HL-60/S4 treated with retinoic acid at 250 ng/mL for 4 days and 3 days (cell line): ENCODE measurements around the gene ADARB2.

Source experiments
- in situ Hi-C: fragments of 300-500 bp; cut with MboI; formaldehyde crosslinking; loops from 2 replicates; pipeline ENCODE4 v1.7.0; 2022; ENCODE audit warnings: low sequenced_read_pairs

The ADARB2 gene

DNA sequence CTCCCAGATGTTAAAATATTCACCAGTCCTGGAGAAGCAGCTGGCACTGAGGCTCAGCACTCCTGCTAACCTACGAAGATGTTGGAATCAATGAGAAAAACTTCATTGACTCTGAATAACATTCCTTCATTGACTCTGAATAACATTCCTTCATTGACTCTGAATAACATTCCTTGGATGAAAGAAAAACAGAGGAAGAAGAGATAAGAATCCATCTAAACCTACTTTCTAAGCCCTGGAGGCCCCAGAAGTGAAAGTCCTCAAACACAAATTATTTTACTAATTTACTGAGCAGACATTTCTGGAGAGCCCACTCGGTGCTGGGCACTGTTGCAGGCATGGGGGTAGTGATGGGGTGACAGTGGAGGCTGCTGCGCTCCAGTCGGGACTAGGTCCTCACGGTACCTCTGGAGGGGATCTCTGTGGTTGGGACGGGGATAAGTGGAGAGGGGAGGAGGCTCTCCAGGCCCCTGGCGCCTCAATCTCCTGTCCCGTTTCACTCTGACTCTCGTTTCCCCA, 427.0 kb downstream of the ADARB2 start:
- in situ Hi-C loops, result no loop called here

DNA sequence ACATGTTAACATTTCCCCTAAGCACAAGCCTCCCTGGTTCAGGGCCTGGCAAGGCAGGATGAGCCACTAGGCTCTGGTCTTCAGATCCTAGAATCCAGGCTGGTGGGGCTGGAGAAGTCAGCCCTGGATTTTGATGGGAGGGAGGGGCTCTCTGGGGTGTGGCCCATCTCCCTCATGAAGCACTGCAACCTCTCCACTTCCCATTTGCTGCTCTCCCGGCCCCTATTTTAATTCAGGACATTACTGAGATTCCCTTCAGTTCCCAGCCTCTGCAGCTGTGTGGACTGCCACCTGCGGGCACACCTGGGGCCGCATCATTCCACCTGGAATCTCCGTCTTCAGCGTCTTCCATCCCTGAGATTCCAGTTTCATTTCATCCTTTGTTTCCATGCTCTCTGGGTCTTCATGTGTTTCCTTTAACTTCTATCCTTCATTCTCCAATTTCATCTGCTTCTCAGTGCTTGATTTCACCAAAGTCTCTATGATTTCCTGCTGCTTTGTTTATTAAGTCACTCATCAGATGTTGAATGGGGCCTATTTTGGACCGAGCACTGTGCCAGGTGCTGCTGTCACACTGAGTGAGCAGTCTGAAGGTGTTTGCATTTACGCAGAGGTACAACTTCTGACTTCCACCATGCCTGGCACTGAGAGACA, 427.6 kb downstream of the ADARB2 start:
- in situ Hi-C loops, result no loop called here

DNA sequence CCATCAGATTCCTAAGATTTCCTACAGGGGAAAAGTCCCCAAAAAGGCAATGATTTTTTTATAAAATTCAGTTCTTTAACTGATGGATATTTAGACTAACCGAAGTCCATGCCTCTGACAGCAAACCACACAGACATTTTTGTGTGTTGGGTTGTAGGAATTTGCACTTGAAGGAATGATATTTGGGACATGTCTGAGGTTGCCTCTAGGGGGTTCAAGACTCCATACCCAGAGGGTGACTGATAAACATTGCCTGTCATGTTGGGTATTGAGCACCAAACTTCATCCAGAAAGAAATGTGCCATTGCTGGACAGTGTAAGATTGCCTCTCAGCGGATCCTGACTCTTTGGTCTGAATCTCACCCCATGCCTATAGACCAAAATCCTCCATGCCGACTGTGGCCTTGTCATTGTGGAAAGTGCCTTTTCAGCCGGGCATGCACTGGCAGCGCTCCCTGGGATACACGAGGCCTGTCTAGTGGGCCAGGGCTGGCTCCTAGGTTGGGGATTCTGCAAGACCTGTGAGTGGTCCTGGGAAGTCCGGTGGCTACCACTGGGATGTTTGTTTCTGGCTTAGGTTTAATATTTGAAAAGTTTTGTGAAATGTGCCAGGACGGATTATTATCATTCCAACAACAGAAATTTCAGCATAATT, 428.2 kb downstream of the ADARB2 start:
- in situ Hi-C loops, result no loop called here

- in situ Hi-C loops, result no loop called here
Measured at GRCh38 chr10:1308173-1308961, 429.0 kb downstream of the ADARB2 start.

DNA sequence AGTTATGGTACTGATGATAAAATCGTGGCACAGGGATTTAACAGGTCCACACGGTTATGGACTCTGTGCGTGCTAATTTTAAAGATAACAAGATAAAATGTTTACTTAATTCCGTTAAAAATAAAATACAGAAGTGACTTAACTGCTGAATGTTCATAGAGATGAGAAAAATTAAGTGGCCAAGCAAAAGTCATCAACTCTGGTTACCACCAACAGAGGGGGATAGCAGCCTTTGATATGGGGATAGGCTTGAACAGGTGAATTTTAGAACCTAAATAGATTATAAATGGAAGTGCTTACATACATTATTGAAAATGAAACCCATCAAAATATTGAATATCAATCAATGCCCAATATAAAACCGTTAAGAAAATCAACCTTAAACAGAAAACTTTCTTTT, 436.2 kb downstream of the ADARB2 start:
- in situ Hi-C loops, result no loop called here

GRCh38 chr10:1300218-1300617, 437.1 kb downstream of the ADARB2 start:
- in situ Hi-C loops, result no loop called here

DNA sequence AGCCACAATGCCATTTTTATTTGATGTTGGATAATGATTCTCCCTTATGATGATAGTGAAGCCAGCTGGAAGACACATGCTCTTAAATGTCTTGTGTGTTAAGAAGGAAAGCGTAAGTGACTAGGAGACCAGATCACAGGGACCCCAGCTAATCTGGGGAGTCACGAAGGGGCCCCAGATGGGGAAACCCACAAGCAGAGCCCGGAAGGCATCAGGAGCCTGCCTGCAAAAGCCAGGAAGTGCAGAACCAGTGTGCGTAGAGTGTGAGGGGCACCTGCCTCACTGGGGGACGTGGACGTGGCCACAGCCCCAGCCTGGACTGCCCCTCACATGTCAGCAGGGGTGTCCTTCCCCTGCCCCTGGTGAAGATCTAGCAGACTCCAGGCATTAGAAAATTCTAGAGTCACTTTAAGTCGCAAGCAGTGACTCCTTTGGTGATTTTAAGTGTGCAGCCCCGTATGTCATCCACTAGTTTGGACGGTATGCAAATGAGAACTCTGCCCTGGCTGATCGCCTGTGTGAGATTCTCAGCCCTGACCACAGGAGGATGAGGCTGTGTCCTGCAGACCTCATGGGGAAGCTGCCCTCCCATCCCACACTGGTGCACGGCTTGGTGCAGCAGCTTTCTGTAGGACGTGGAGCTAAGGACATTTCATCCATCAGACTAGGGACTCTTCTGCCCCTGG, 438.1 kb downstream of the ADARB2 start:
- in situ Hi-C loops, result no loop called here

GRCh38 chr10:1297566-1298301, 439.6 kb downstream of the ADARB2 start:
- in situ Hi-C loops, result no loop called here

- in situ Hi-C loops, result no loop called here
Measured at GRCh38 chr10:1295756-1296480, 441.4 kb downstream of the ADARB2 start.

DNA sequence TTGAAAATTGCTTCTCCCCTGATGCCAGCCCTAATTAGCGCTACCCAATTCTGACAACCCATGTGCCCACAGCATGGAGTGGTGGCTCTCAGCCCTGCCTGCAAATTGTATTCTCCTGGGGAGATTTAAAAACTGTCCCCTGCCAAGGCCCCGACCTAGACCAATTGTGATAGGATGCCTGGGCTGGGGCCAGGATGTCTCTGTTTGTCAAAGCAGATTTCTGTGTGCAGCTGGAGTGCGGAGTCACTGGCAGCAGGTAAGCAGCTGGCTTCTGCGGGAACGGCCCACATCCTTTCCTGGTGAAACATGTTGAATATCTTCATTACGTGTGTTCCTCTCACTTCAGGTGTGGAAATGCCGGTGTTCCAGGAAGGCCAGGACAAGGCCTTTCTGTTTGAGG, 442.6 kb downstream of the ADARB2 start:
- in situ Hi-C loops, result no loop called here

DNA sequence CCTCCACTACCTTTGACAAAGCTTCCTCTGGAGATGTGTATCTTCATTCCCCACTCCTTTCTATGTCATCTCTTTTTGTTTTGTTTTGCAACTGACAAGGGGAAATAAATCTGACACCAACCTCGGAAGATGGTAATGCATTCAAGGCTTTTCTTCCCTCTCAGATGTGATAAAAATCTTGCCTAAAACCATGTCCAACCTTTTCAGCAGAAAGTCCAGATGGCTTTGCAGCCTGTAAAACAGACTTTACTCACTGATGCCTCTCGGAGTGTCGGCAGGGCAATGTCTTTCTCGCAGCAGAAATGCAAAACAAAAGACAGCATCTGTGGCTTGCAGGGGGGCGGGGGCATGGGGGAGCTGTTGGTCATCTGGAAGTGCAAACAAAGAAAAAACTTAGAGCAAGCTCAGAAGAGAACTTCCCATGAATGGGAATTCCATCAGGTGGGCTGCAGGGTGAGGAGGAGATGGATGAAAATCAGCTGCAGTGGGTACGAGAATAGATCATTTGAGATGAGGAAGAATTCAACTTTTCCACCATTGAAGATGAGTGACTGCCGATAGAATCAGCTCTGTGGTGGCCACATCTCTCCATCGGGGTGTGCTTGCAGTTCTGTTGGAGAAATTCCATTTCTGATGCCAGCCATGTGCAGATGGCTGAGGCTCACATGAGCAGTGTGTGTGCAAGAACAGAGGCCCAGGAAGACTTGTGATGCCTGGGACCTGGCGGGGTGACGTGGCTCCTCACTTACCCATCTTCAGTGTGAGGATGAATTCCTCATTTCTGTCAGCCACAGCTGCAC, 443.5 kb downstream of the ADARB2 start:
- in situ Hi-C loops, result no loop called here

- in situ Hi-C loops, result no loop called here
Measured at GRCh38 chr10:1293157-1293556, 444.2 kb downstream of the ADARB2 start.

DNA sequence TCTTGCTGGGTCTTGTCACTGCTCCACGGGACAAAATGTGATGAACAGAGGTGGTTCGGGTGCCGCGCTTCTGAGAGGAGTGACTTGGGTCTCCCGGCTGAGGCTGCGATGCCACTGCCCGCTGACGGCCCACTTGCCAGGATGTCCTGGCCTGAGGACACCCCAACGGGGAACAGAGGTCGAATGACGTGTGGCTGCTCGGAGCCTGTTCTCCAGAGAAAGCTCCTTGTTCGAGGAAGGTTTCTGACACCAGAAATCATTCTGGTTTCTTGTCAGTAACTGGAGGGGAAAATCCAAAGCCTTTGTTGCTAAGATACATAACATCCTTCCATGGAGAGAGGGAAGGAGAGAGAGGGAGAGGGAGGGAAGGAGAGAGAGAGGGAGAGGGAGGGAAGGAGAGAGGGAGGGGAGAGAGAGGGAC, 444.7 kb downstream of the ADARB2 start:
- in situ Hi-C loops, result no loop called here

DNA sequence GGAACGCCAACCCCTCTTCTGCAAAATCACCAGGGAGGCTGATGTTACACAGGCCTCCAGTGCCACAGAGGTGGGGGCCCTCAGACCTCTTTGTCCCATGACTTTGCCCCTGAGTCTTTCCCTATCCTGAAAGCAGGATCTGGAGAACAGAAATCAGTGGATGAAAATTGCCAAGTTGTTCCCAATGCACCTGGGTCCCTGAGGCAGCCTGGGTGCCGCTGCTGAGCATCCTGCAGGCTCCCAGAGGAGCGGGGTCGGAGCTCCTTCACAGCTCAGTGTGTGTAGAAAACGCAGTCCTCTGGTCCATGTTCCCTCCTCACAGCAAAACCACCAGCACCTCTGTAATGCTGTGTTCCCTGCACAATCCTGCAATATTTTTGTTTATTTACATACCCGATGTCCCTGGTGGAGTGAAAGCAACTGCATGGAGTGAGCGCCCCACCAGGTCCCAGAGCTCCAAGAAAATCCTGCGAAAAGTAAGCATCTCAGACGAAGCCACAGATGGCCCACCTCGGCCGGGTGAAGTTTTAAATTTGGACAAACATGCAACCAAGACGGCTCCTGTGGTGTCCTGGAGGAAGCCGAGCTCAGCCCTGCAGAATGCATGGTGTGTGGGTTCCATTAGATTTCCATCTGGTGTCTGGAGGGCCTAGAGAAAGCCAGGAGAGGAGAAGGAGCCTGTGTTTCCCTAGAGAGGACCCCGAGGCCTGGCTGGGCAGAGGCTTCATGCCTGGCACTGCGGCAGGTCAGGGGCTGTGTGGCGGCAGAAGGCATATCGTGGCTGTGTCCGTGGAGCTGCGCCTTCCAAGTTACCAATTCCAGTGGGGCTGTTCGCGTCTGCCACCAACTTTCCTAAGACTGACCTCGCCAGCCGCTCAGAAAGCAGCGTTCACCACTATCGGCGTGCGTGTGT, 445.9 kb downstream of the ADARB2 start:
- in situ Hi-C loops, result no loop called here

- in situ Hi-C loops, result no loop called here
Measured at GRCh38 chr10:1290071-1290471, 447.3 kb downstream of the ADARB2 start.

- in situ Hi-C loops, result no loop called here
Measured at GRCh38 chr10:1289591-1289990, 447.7 kb downstream of the ADARB2 start.

DNA sequence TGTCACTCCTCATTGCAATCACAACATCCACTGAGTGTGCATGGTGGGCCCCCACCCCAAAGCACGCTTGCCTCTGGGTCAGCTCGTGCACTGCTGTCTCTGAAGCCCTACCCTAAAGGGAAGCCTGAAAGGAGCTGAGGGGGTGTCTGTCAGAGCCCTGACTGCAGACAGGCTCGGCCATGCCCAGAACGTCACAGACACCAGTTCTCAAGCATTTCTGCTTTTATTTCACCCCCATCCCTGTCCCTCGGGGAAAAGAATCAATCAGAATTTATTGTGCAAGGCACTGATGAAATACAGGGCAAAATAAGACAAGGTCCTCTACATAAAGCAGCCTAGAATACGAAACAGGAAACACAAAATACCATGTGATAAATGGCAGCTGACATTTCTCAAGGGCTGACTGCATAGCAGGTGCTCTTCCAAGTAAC, 449.3 kb downstream of the ADARB2 start:
- in situ Hi-C loops, result no loop called here

DNA sequence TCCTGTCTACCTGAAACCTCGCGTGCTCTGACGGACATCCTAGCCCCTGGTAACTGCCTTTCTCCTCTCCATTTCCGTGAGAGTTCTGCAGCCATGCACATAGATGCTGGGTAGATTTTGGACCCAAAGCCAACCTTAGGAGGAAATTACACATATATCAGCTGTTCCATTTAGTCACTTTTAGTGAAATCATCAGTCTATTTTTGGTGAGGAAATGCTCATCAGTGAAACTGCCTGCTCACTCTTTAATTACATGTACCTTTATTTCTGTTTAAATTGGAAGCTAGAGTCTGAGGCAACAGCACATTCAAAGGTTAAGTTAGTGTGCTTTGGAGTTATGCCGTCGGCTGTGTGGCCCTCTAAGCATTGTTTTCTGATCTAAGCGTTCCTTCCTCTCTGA, 449.8 kb downstream of the ADARB2 start:
- in situ Hi-C loops, result no loop called here
